Upper lobe of left lung (tissue), 4 donors: ENCODE data around the gene REC114.

Experiments
- CTCF ChIP-seq, 6 experiments: fragments of 450-650 bp in 4 of 6; fragments of 200-600 bp in 2 of 6; sonication (generic) in 2 of 6; IDR thresholded peaks; one replicate each; pipeline ENCODE4 v1.5.1; 2016 to 2019; ENCODE audit warnings: antibody characterized with exemption in 6 of 6
- EP300 ChIP-seq, 4 donors: sonication (generic); formaldehyde crosslinking; IDR thresholded peaks; one replicate each; pipeline ENCODE4 v1.5.1; 2017; ENCODE audit warnings: antibody characterized with exemption in 4 of 4, control low read depth in 2 of 4
- POLR2A ChIP-seq, 4 donors: fragments of 450-650 bp; IDR thresholded peaks; one replicate each; pipeline ENCODE4 v1.5.1; 2016 to 2017; ENCODE audit warnings: antibody characterized with exemption in 4 of 4, mild to moderate bottlenecking in 2 of 4
- POLR2AphosphoS5 ChIP-seq, 2 donors: sonication (generic); formaldehyde crosslinking; IDR thresholded peaks; one replicate each; pipeline ENCODE4 v1.5.1; 2017; ENCODE audit warnings: antibody characterized with exemption in 2 of 2

GRCh38 chr15:73517566-73517965, 74.6 kb downstream of the REC114 start:
- TF ChIP-seq POLR2A (IDR thresholded peaks at IDR 0.05) = no peak
- TF ChIP-seq CTCF (IDR thresholded peaks at IDR 0.05) = no peak
- no peak for TF ChIP-seq POLR2AphosphoS5 (IDR thresholded peaks at IDR 0.05)
- TF ChIP-seq EP300 (IDR thresholded peaks at IDR 0.05) = no peak
